GM23338 (cell line): ENCODE measurements around the gene TCEAL1. TPM values are rescaled to one million over a fixed set of nuclear protein-coding genes. Genes with fewer than 3 reads are reported as not detected.
A peak's percentile ranks its signal among the peaks of the same experiment; 100 is the strongest.

Source experiments
- ATAC-seq: fragments of 200-7000 bp; cut with Tn5 transposase; 3 replicates; pipeline ENCODE4 v1.9.1; 2020
- DNase-seq: peaks from one replicate; pipeline ENCODE4 v3.0.0-alpha.2; 2015; ENCODE audit warnings: low spot score
- H2AFZ ChIP-seq: fragments of 200-600 bp; sonication (generic); 2 replicates; pipeline ENCODE4 v1.8.0; 2016; ENCODE audit warnings: antibody characterized with exemption, mild to moderate bottlenecking, moderate library complexity
- H3F3A ChIP-seq: fragments of 200-600 bp; sonication (generic); replicated peaks from 2 replicates; pipeline ENCODE4 v1.8.0; 2017; ENCODE audit warnings: antibody characterized with exemption, mixed run types, low read depth
- H3K27ac ChIP-seq: fragments of 200-600 bp; sonication (generic); 2 replicates; pipeline ENCODE4 v1.6.1; 2016; ENCODE audit warnings: low read depth
- H3K27me3 ChIP-seq: fragments of 200-600 bp; sonication (generic); 2 replicates; pipeline ENCODE4 v1.8.0; 2016; ENCODE audit warnings: mild to moderate bottlenecking, mixed run types, moderate library complexity; ENCODE audit not compliant: insufficient read depth
- H3K36me3 ChIP-seq: fragments of 200-600 bp; sonication (generic); 2 replicates; pipeline ENCODE4 v1.8.0; 2016; ENCODE audit warnings: mild to moderate bottlenecking; ENCODE audit not compliant: insufficient read depth
- H3K4me1 ChIP-seq: fragments of 200-600 bp; sonication (generic); 2 replicates; pipeline ENCODE4 v1.8.0; 2016; ENCODE audit warnings: mild to moderate bottlenecking, moderate library complexity; ENCODE audit not compliant: insufficient read depth
- H3K4me2 ChIP-seq: fragments of 200-600 bp; sonication (generic); 2 replicates; pipeline ENCODE4 v1.7.1; 2017; ENCODE audit warnings: mixed run types
- H3K4me3 ChIP-seq: fragments of 200-600 bp; sonication (generic); 2 replicates; pipeline ENCODE4 v1.6.1; 2016; ENCODE audit warnings: mixed run types
- H3K79me2 ChIP-seq: fragments of 200-600 bp; sonication (generic); replicated peaks from 2 replicates; pipeline ENCODE4 v1.8.0; 2017; ENCODE audit warnings: mild to moderate bottlenecking; ENCODE audit not compliant: insufficient read depth
- H3K9me2 ChIP-seq: fragments of 200-600 bp; sonication (generic); 2 replicates; pipeline ENCODE4 v1.8.0; 2017; ENCODE audit not compliant: insufficient read depth
- H4K20me1 ChIP-seq: fragments of 200-600 bp; sonication (generic); replicated peaks from 2 replicates; pipeline ENCODE4 v1.8.0; 2017; ENCODE audit warnings: mild to moderate bottlenecking; ENCODE audit not compliant: insufficient read depth
- H3K27ac Mint-ChIP-seq: 2 replicates; pipeline ENCODE4 v1.8.0; 2020; ENCODE audit warnings: inconsistent platforms, mild to moderate bottlenecking, moderate library complexity, mixed read lengths
- H3K27me3 Mint-ChIP-seq: 3 replicates; pipeline ENCODE4 v1.8.0; 2022; ENCODE audit warnings: low read depth, mild to moderate bottlenecking, moderate library complexity, mixed read lengths, inconsistent platforms; ENCODE audit not compliant: insufficient read depth, poor library complexity
- H3K36me3 Mint-ChIP-seq: 3 replicates; pipeline ENCODE4 v1.8.0; 2021; ENCODE audit warnings: low read depth, mild to moderate bottlenecking, inconsistent platforms, moderate library complexity, mixed read lengths
- H3K4me1 Mint-ChIP-seq: 3 replicates; pipeline ENCODE4 v1.8.0; 2020; ENCODE audit warnings: mild to moderate bottlenecking, inconsistent platforms, mixed read lengths
- H3K4me3 Mint-ChIP-seq: 3 replicates; pipeline ENCODE4 v1.8.0; 2021; ENCODE audit warnings: moderate library complexity, mild to moderate bottlenecking, inconsistent platforms, mixed read lengths
- H3K9me3 Mint-ChIP-seq: 3 replicates; pipeline ENCODE4 v1.8.0; 2020; ENCODE audit warnings: moderate library complexity, mild to moderate bottlenecking, inconsistent platforms, mixed read lengths
- CREB1 ChIP-seq: fragments of 250-450 bp; sonication (Bioruptor Pico); IDR thresholded peaks from 2 replicates; pipeline ENCODE4 v1.5.0; 2020; ENCODE audit warnings: low read depth, mild to moderate bottlenecking, moderate library complexity
- ETS1 ChIP-seq: IDR thresholded peaks from 2 replicates; pipeline ENCODE4 v1.6.1; 2016; ENCODE audit warnings: antibody characterized with exemption
- NANOG ChIP-seq: IDR thresholded peaks from 2 replicates; pipeline ENCODE4 v1.6.1; 2016; ENCODE audit warnings: antibody characterized with exemption, borderline replicate concordance
- POLR2AphosphoS5 ChIP-seq: IDR thresholded peaks from 2 replicates; pipeline ENCODE4 v1.6.1; 2016; ENCODE audit warnings: antibody characterized with exemption, low read depth
- REST ChIP-seq: IDR thresholded peaks from one replicate; pipeline ENCODE4 v1.6.1; 2018; ENCODE audit warnings: antibody characterized with exemption; ENCODE audit not compliant: unreplicated experiment
- STAT1 ChIP-seq: IDR thresholded peaks from one replicate; pipeline ENCODE4 v1.6.1; 2016; ENCODE audit warnings: antibody characterized with exemption; ENCODE audit not compliant: unreplicated experiment
- ZNF114 ChIP-seq: fragments of 250-450 bp; sonication (Bioruptor Pico); IDR thresholded peaks from 2 replicates; pipeline ENCODE4 v1.5.0; 2020; ENCODE audit warnings: mild to moderate bottlenecking, moderate library complexity
- ZNF462 ChIP-seq: fragments of 250-450 bp; sonication (Bioruptor Pico); IDR thresholded peaks from 2 replicates; pipeline ENCODE4 v1.5.0; 2020; ENCODE audit warnings: mild to moderate bottlenecking, moderate library complexity
- long read RNA-seq: library from polyadenylated mRNA; unstranded; transcript quantifications from one replicate; pipeline ENCODE4 v2.0.0, GENCODE V29; 2020; ENCODE audit not compliant: unreplicated experiment
- polyA plus RNA-seq: library from polyadenylated mRNA; unstranded; fragments of >200 nt; fragmentation: Nextera tagmentation; extraction: Ambion mirVana; gene quantifications from 2 replicates; pipeline ENCODE4 v1.2.1, GENCODE V29; 2016
- total RNA-seq: library from RNA; depleted of rRNA; stranded (reverse); fragments of >200 nt; shearing (Covaris generic); gene quantifications from 2 replicates; pipeline ENCODE4 v1.2.3, GENCODE V29; 2014; rRNA removed

TCEAL1 gene
- total RNA-seq (5.8 and 10.9 TPM in 2 replicates), polyA plus RNA-seq (8.8 and 11.0 TPM in 2 replicates)
- long read RNA-seq, partial matches to known transcripts, result 1 of 1 reads
- long read RNA-seq, other reads (novel, unspliced or antisense), result 0 of 1 reads

DNA sequence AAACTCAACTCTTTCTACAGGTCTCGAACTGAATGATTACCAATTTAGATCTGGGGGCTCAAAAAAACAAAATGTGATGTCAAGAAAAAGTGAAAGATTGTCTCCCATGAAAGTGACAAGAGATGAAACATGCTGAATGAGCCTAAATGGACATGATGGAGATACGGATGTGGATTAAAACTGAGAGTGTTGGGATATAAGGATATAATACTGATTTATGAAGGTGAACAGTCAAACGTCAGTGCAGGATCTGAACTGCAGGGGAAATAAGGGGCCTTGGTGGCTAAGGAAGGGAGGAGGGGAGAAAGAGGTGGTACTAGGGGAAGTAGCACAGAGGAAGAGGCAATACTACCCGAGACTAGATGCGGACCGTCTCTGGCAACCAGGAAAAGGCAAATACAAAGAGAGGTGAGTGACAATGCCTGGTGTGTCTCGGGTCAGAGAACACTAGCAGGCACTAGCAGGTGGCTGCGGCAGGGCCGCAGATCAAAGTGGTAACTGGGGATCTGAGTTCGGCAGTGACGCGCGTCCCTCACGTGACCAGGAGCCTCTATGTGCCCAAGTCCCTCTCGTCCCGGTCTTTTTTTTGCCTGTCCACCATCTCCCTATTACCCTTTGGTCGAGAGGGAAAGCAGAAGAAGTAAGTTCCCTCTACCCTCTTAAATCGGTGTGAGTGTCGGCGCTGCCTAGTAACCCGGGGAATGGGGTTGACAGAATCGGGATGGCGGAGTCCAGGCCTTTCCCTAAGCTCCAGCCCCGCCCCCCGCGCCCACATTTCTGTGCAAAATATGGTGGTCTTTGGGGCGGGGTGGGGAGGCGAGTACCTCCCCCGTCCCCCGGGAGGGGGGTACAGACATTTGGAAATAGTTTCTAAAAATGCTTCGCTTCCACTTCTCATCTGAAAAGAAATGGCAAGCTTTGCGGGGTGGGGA is at the start of gene TCEAL1:
TSS of gene TCEAL1 (plus strand) at position 590 of the 932 bp plus-strand sequence. CDS start 942 bp downstream, outside the sequence.
- Histone ChIP-seq H3K9me2 (no peaks in the 10 kb centered on the region), H3K4me2 (peak within 1 kb of the TSS; percentile 77), H3K36me3 (no peaks in the 10 kb centered on the region), H2AFZ (peak within 1 kb of the TSS; percentile 95), H3K27me3 (no peaks in the 10 kb centered on the region), H3K79me2 (no peaks in the 10 kb centered on the region), H3K4me1 (peaks cover 4% of the 10 kb centered on the region; the same call in 1 of the 2 replicates), H3F3A (no peaks in the 10 kb centered on the region), H4K20me1 (no peaks in the 10 kb centered on the region), H3K27ac (peak within 1 kb of the TSS; percentile 64), H3K4me3 (peak within 1 kb of the TSS; percentile 90)
- Mint-ChIP-seq H3K4me1 (peaks cover 13% of the 10 kb centered on the region; the same call in 2 of the 3 replicates), H3K36me3 (no peaks in the 10 kb centered on the region; the same call in 2 of the 3 replicates), H3K9me3 (no peaks in the 10 kb centered on the region; the same call in 2 of the 3 replicates), H3K4me3 (peak within 1 kb of the TSS; percentile 84), H3K27ac (peak within 1 kb of the TSS; percentile 96), H3K27me3 (peaks cover 7% of the 10 kb centered on the region)
- DNase-seq, result peak; percentile 58
- ATAC-seq, result peak; percentile 38
- TF ChIP-seq STAT1 (no peak), ZNF114 (CRISPR knock-in tag) (no peak), REST (no peak), ZNF462 (CRISPR knock-in tag) (no peak), POLR2AphosphoS5 (no peak), CREB1 (CRISPR knock-in tag) (peak; percentile 48; the same call in 1 of the 2 replicates), ETS1 (no peak), NANOG (no peak)
